Fibroblast of lung (primary cell): Measurements from ENCODE around the gene VTCN1. TPM values are rescaled to one million over a fixed set of nuclear protein-coding genes. Genes with fewer than 3 reads are reported as not detected.

Experiments
- DNase-seq, 2 donors: peaks; one replicate each; pipeline versions ENCODE4 v3.0.0 to v3.0.0-alpha.2; 2010; ENCODE audit warnings: low read depth in 2 of 2
- H2AFZ ChIP-seq: 2 replicates; pipeline ENCODE4 v1.5.1; 2012; ENCODE audit warnings: low read length, control low read depth, inconsistent platforms
- H3K27ac ChIP-seq: 2 replicates; pipeline ENCODE4 v1.5.1; 2011; ENCODE audit warnings: low read length, control low read depth; ENCODE audit not compliant: insufficient read depth
- H3K27me3 ChIP-seq: 2 replicates; pipeline ENCODE4 v1.5.1; 2011; ENCODE audit warnings: mild to moderate bottlenecking, low read length; ENCODE audit not compliant: control insufficient read depth, insufficient read depth
- H3K36me3 ChIP-seq: 2 replicates; pipeline ENCODE4 v1.5.1; 2011; ENCODE audit warnings: low read length; ENCODE audit not compliant: control insufficient read depth, insufficient read depth
- H3K4me1 ChIP-seq: 2 replicates; pipeline ENCODE4 v1.5.1; 2011; ENCODE audit warnings: low read length; ENCODE audit not compliant: control insufficient read depth, insufficient read depth; ENCODE audit errors: extremely low read depth
- H3K4me2 ChIP-seq: 2 replicates; pipeline ENCODE4 v1.5.1; 2011; ENCODE audit warnings: low read length, control low read depth; ENCODE audit not compliant: insufficient read depth; ENCODE audit errors: extremely low read depth
- H3K4me3 ChIP-seq, 4 experiments: fragments of 200-600 bp in 1 of 4; sonication (generic) in 1 of 4; replicated peaks in 1 of 4; 2 replicates each; pipeline ENCODE4 v1.5.1; 2011 to 2016; ENCODE audit warnings: low read length in 4 of 4, low read depth in 3 of 4, mild to moderate bottlenecking in 3 of 4, control low read depth in 2 of 4, inconsistent platforms in 1 of 4, mixed read lengths in 1 of 4; ENCODE audit not compliant: insufficient read depth in 1 of 4; ENCODE audit errors: control extremely low read depth in 1 of 4
- H3K79me2 ChIP-seq: 2 replicates; pipeline ENCODE4 v1.5.1; 2012; ENCODE audit warnings: mild to moderate bottlenecking, low read length, inconsistent platforms; ENCODE audit not compliant: control insufficient read depth, insufficient read depth
- H3K9ac ChIP-seq: 2 replicates; pipeline ENCODE4 v1.5.1; 2011; ENCODE audit warnings: mild to moderate bottlenecking, low read length, control low read depth; ENCODE audit not compliant: insufficient read depth
- H3K9me3 ChIP-seq: 2 replicates; pipeline ENCODE4 v1.5.1; 2012; ENCODE audit warnings: low read depth, low read length; ENCODE audit not compliant: control insufficient read depth, insufficient read depth
- H4K20me1 ChIP-seq: 2 replicates; pipeline ENCODE4 v1.5.1; 2011; ENCODE audit warnings: low read length; ENCODE audit not compliant: control insufficient read depth, insufficient read depth; ENCODE audit errors: extremely low read depth
- EZH2 ChIP-seq: IDR thresholded peaks from 2 replicates; pipeline ENCODE4 v1.5.1; 2012; ENCODE audit warnings: low read length, control low read depth, mild to moderate bottlenecking; ENCODE audit errors: missing control alignments
- polyA plus RNA-seq, 2 donors: library from polyadenylated mRNA; depleted of rRNA in 1 of 2; stranded (reverse) in 1 of 2; unstranded in 1 of 2; fragments of >200 nt; gene quantifications; 2 replicates each; pipeline ENCODE4 v1.2.1, GENCODE V29; 2011 to 2012; ENCODE audit warnings: missing spikeins in 1 of 2
- total RNA-seq: library from RNA; depleted of rRNA; stranded (reverse); fragments of >200 nt; gene quantifications from 2 replicates; pipeline ENCODE4 v1.2.1, GENCODE V29; 2014
- TF ChIP-seq, protein P1 (sequence below), 2 donors: IDR thresholded peaks in 1 of 2; conservative IDR thresholded peaks in 1 of 2; 1 replicate in 1 of 2; 2 replicates in 1 of 2; pipeline ENCODE4 v1.5.1; 2011 to 2012; ENCODE audit warnings: low read length in 2 of 2, control low read depth in 1 of 2, inconsistent platforms in 1 of 2, low read depth in 1 of 2, mild to moderate bottlenecking in 1 of 2

Gene VTCN1
- total and polyA plus RNA-seq, 2 donors (not counting 1 experiment from before 2014, with no cell fraction given): 0.03 TPM; not detected in 1

DNA sequence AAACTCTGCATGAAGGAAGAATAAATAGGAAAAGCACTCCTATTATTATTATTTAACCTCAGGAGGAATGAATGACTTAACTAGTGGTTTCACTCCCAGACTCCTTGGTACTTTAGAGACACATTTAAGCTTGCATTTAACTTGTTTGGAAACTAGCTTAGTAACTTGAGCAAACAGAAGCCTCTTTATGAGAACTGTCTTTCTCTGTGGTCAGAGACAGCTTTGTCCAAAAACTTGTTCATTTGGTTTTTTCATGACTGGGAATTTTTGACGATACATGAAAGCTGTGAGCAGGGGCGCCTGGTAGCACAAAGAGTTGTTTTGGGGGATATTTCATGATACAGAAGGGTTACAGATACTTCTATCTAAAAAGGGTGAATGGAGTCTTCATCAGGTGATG lies 33.6 kb upstream of the VTCN1 start:
- Histone ChIP-seq H3K9me3 (no peaks in the 10 kb centered on the region), H3K4me3 (no peak overlapping the region), H3K79me2 (no peaks in the 10 kb centered on the region), H4K20me1 (no peaks in the 10 kb centered on the region), H3K4me1 (no peaks in the 10 kb centered on the region), H3K27me3 (peaks cover 3% of the 10 kb centered on the region), H3K9ac (no peak overlapping the region), H3K4me2 (no peak overlapping the region), H3K36me3 (no peaks in the 10 kb centered on the region), H2AFZ (no peak overlapping the region), H3K27ac (no peak overlapping the region)
- TF ChIP-seq, protein P1, sequence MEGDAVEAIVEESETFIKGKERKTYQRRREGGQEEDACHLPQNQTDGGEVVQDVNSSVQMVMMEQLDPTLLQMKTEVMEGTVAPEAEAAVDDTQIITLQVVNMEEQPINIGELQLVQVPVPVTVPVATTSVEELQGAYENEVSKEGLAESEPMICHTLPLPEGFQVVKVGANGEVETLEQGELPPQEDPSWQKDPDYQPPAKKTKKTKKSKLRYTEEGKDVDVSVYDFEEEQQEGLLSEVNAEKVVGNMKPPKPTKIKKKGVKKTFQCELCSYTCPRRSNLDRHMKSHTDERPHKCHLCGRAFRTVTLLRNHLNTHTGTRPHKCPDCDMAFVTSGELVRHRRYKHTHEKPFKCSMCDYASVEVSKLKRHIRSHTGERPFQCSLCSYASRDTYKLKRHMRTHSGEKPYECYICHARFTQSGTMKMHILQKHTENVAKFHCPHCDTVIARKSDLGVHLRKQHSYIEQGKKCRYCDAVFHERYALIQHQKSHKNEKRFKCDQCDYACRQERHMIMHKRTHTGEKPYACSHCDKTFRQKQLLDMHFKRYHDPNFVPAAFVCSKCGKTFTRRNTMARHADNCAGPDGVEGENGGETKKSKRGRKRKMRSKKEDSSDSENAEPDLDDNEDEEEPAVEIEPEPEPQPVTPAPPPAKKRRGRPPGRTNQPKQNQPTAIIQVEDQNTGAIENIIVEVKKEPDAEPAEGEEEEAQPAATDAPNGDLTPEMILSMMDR (conservative IDR thresholded peaks at IDR 0.05 in 1 of 2, IDR thresholded peaks at IDR 0.05 in 1 of 2; ENCODE audit: low read depth in 1 of 2, low read length in 2 of 2): no peak
- no peak for TF ChIP-seq EZH2
- no peak for DNase-seq

DNA sequence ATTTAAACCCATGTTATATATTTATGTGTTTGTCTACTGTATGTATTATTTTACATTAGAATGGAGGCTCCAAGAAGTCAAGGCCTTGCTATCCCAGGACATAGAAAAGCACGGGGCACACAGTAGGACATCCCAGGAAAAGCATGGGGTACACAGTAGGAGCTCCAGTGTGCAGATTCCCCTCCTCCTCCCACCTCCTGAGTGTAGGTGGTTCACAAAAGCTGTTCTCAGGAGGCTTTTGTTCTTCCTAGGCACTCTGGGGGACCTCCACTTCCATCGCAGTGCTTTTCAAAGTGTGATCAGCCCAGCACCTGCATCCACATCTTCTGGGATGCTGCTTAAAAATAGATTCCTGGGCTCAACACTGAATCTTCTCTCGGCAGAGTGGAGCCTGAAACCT lies 30.8 kb upstream of the VTCN1 start:
- H3K79me2 ChIP-seq: no peaks in the 10 kb centered on the region
- H3K4me2 ChIP-seq: no peak overlapping the region
- no peaks in the 10 kb centered on the region for H3K9me3 ChIP-seq
- TF ChIP-seq EZH2: no peak
- TF ChIP-seq, protein P1 (conservative IDR thresholded peaks at IDR 0.05 in 1 of 2, IDR thresholded peaks at IDR 0.05 in 1 of 2; ENCODE audit: low read depth in 1 of 2, low read length in 2 of 2): no peak
- H3K4me1 ChIP-seq: no peaks in the 10 kb centered on the region
- H3K4me3 ChIP-seq: no peak overlapping the region
- H3K27ac ChIP-seq: no peak overlapping the region
- no peaks in the 10 kb centered on the region for H3K36me3 ChIP-seq
- no peak for DNase-seq
- no peak overlapping the region for H2AFZ ChIP-seq
- no peak overlapping the region for H3K9ac ChIP-seq
- peaks cover 3% of the 10 kb centered on the region for H3K27me3 ChIP-seq
- no peaks in the 10 kb centered on the region for H4K20me1 ChIP-seq

DNA sequence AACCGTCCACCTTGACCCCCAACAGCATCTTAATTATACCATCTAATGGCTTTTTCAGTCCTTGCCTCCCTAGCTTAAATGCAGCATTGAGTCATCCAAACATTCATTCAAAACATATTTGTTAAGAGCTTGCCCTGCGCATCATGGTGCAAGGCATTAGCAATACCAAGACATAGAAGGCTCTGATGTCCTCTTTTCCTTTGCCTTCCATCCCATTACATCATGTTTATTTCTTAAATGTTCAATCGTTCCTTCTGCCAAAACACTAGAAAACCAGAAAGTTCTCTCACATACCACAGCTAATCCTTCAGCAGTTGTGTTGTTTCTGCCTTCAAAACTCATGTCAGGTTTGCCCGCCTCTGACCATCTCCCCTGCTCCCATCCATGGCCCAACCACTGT lies 29.8 kb upstream of the VTCN1 start:
- Histone ChIP-seq H3K9ac (no peak overlapping the region), H3K4me3 (no peak overlapping the region), H3K4me1 (no peaks in the 10 kb centered on the region), H3K79me2 (no peaks in the 10 kb centered on the region), H3K4me2 (no peak overlapping the region), H3K27ac (no peak overlapping the region), H3K9me3 (no peaks in the 10 kb centered on the region), H3K27me3 (peaks cover 3% of the 10 kb centered on the region), H2AFZ (no peak overlapping the region), H3K36me3 (no peaks in the 10 kb centered on the region), H4K20me1 (no peaks in the 10 kb centered on the region)
- peak in 1 of 2 donors; percentile 2 for DNase-seq
- TF ChIP-seq EZH2: no peak
- TF ChIP-seq, protein P1 (conservative IDR thresholded peaks at IDR 0.05 in 1 of 2, IDR thresholded peaks at IDR 0.05 in 1 of 2; ENCODE audit: low read depth in 1 of 2, low read length in 2 of 2): no peak
